H1 (cell line): ENCODE measurements around the gene TLL1. TPM values are rescaled to one million over a fixed set of nuclear protein-coding genes. Genes with fewer than 3 reads are reported as not detected.

Source experiments
- CTCF ChIA-PET: fragments of 300-600 bp; sonication (Branson Sonifier 250); formaldehyde crosslinking; loops from one replicate; lab custom pipeline; 2021; ENCODE audit not compliant: partially characterized antibody; lab: Charles Lee
- POLR2A ChIA-PET: fragments of 300-600 bp; sonication (Branson Sonifier 250); formaldehyde crosslinking; loops from one replicate; lab custom pipeline; 2021; ENCODE audit warnings: inconsistent platforms; ENCODE audit not compliant: partially characterized antibody; lab: Charles Lee
- DNase-seq, 2 experiments: peaks; one replicate each; pipeline versions ENCODE4 v3.0.0 to v3.0.0-alpha.2; 2010 to 2022; ENCODE audit warnings: low spot score in 2 of 2, low read depth in 1 of 2, mixed read lengths in 1 of 2
- FAIRE-seq: peaks from 2 replicates; lab custom pipeline; 2011; peaks lifted over from hg19 to GRCh38; lab: Jason Lieb, UNC
- H2AFZ ChIP-seq: 2 replicates; pipeline ENCODE4 v1.8.1; 2012; ENCODE audit warnings: low read length, inconsistent platforms
- H2AK5ac ChIP-seq: 2 replicates; pipeline ENCODE4 v1.6.1; 2013; ENCODE audit warnings: low read depth, low read length
- H2BK120ac ChIP-seq: replicated peaks from 2 replicates; pipeline ENCODE3; 2013; ENCODE audit warnings: low read depth, low read length, inconsistent platforms
- H2BK12ac ChIP-seq: 2 replicates; pipeline ENCODE4 v1.6.1; 2013; ENCODE audit warnings: low read depth, low read length
- H2BK15ac ChIP-seq: 2 replicates; pipeline ENCODE4 v1.6.1; 2013; ENCODE audit warnings: low read length
- H2BK20ac ChIP-seq: 2 replicates; pipeline ENCODE4 v1.6.1; 2013; ENCODE audit warnings: low read length
- H2BK5ac ChIP-seq: 2 replicates; pipeline ENCODE4 v1.6.1; 2013; ENCODE audit warnings: low read depth, low read length
- H3K14ac ChIP-seq: 2 replicates; pipeline ENCODE4 v1.6.1; 2013; ENCODE audit warnings: inconsistent platforms; ENCODE audit not compliant: insufficient read length
- H3K18ac ChIP-seq: 2 replicates; pipeline ENCODE4 v1.6.1; 2013; ENCODE audit warnings: low read length; ENCODE audit errors: extremely low read depth
- H3K23ac ChIP-seq: 2 replicates; pipeline ENCODE4 v1.6.1; 2013; ENCODE audit warnings: inconsistent platforms; ENCODE audit not compliant: insufficient read length
- H3K23me2 ChIP-seq: 2 replicates; pipeline ENCODE4 v1.6.1; 2013; ENCODE audit warnings: low read depth, low read length
- H3K27ac ChIP-seq: 2 replicates; pipeline ENCODE4 v1.6.1; 2011; ENCODE audit warnings: low read depth, low read length, inconsistent platforms
- H3K27me3 ChIP-seq, 4 experiments: replicated peaks in 1 of 4; 1 replicate in 1 of 4; 2 replicates in 3 of 4; pipeline versions ENCODE4 v1.6.1 to v1.8.1; 2011 to 2013; ENCODE audit warnings: low read length in 3 of 4, mild to moderate bottlenecking in 3 of 4, inconsistent platforms in 2 of 4, mixed read lengths in 2 of 4, moderate library complexity in 1 of 4; ENCODE audit not compliant: control insufficient read depth in 3 of 4, insufficient read depth in 3 of 4; ENCODE audit errors: extremely low read depth in 1 of 4
- H3K36me3 ChIP-seq, 4 experiments: 2 replicates each; pipeline versions ENCODE4 v1.6.1 to v1.8.1; 2011 to 2013; ENCODE audit warnings: mild to moderate bottlenecking in 4 of 4, low read length in 3 of 4, moderate library complexity in 2 of 4, control low read depth in 1 of 4, inconsistent platforms in 1 of 4; ENCODE audit not compliant: insufficient read depth in 4 of 4, control insufficient read depth in 2 of 4
- H3K4ac ChIP-seq: replicated peaks from 2 replicates; pipeline ENCODE3; 2013; ENCODE audit warnings: low read length, low read depth, mixed read lengths, inconsistent platforms; ENCODE audit not compliant: insufficient read length
- H3K4me1 ChIP-seq, 4 experiments: replicated peaks in 1 of 4; 1 replicate in 1 of 4; 2 replicates in 3 of 4; pipeline versions ENCODE4 v1.6.1 to v1.8.1; 2011 to 2013; ENCODE audit warnings: low read length in 3 of 4, inconsistent platforms in 2 of 4, mixed read lengths in 1 of 4; ENCODE audit not compliant: insufficient read depth in 4 of 4, control insufficient read depth in 3 of 4
- H3K4me2 ChIP-seq, 2 experiments: 2 replicates each; pipeline versions ENCODE4 v1.6.1 to v1.8.1; 2011 to 2013; ENCODE audit warnings: low read depth in 2 of 2, low read length in 2 of 2, control low read depth in 1 of 2, inconsistent platforms in 1 of 2, mild to moderate bottlenecking in 1 of 2; ENCODE audit not compliant: insufficient read depth in 1 of 2
- H3K4me3 ChIP-seq, 4 experiments: fragments of 200-600, 300-600 bp in 1 of 4; sonication (generic), shearing (Covaris generic), sonication (Bioruptor Twin) in 1 of 4; 2 replicates each; pipeline versions ENCODE4 v1.5.1 to v1.8.1; 2011 to 2016; ENCODE audit warnings: low read length in 4 of 4, low read depth in 3 of 4, control low read depth in 2 of 4, inconsistent platforms in 2 of 4, mild to moderate bottlenecking in 2 of 4, mixed read lengths in 1 of 4, moderate library complexity in 1 of 4; ENCODE audit not compliant: insufficient read depth in 2 of 4; ENCODE audit errors: extremely low read depth in 1 of 4
- H3K56ac ChIP-seq: replicated peaks from 2 replicates; pipeline ENCODE3; 2013; ENCODE audit warnings: low read depth, mild to moderate bottlenecking, mixed read lengths, low read length, inconsistent platforms; ENCODE audit not compliant: insufficient read length
- H3K79me1 ChIP-seq: 2 replicates; pipeline ENCODE4 v1.6.1; 2013; ENCODE audit warnings: low read depth, low read length, control low read depth
- H3K79me2 ChIP-seq, 2 experiments: 2 replicates each; pipeline versions ENCODE4 v1.6.1 to v1.8.1; 2012 to 2013; ENCODE audit warnings: low read length in 2 of 2, mild to moderate bottlenecking in 2 of 2, inconsistent platforms in 1 of 2; ENCODE audit not compliant: insufficient read depth in 2 of 2, control insufficient read depth in 1 of 2
- H3K9ac ChIP-seq, 4 experiments: replicated peaks in 1 of 4; 1 replicate in 1 of 4; 2 replicates in 3 of 4; pipeline versions ENCODE4 v1.6.1 to v1.8.1; 2011 to 2013; ENCODE audit warnings: low read depth in 3 of 4, low read length in 3 of 4, control low read depth in 2 of 4, mild to moderate bottlenecking in 2 of 4, moderate library complexity in 2 of 4, inconsistent platforms in 1 of 4; ENCODE audit errors: extremely low read depth in 1 of 4
- H3K9me3 ChIP-seq, 2 experiments: 2 replicates each; pipeline versions ENCODE4 v1.6.1 to v1.8.1; 2012 to 2013; ENCODE audit warnings: mild to moderate bottlenecking in 2 of 2, moderate library complexity in 2 of 2, control low read depth in 1 of 2, inconsistent platforms in 1 of 2, low read depth in 1 of 2, low read length in 1 of 2, mixed read lengths in 1 of 2; ENCODE audit not compliant: insufficient read depth in 2 of 2
- H4K20me1 ChIP-seq, 2 experiments: replicated peaks in 1 of 2; 2 replicates each; pipeline versions ENCODE3 to v1.8.1; 2011 to 2013; ENCODE audit warnings: inconsistent platforms in 2 of 2, low read length in 2 of 2, mild to moderate bottlenecking in 1 of 2; ENCODE audit not compliant: insufficient read depth in 2 of 2, control insufficient read depth in 1 of 2
- H4K5ac ChIP-seq: 2 replicates; pipeline ENCODE4 v1.6.1; 2013; ENCODE audit warnings: low read length, low read depth, mixed read lengths, inconsistent platforms; ENCODE audit not compliant: insufficient read length
- H4K8ac ChIP-seq: 2 replicates; pipeline ENCODE4 v1.8.0; 2013; ENCODE audit warnings: mild to moderate bottlenecking, moderate library complexity, low read length, inconsistent platforms; ENCODE audit not compliant: insufficient read depth; ENCODE audit errors: extremely low read depth
- H4K91ac ChIP-seq: replicated peaks from 2 replicates; pipeline ENCODE3; 2013; ENCODE audit warnings: low read length, mixed read lengths, inconsistent platforms; ENCODE audit not compliant: insufficient read length
- CBX8 ChIP-seq: fragments of 300-800, 300-1000 bp; sonication (generic); IDR thresholded peaks from 2 replicates; pipeline ENCODE4 v1.7.1; 2016; ENCODE audit warnings: low read depth, low read length, borderline replicate concordance
- CHD2 ChIP-seq: IDR thresholded peaks from 2 replicates; pipeline ENCODE4 v1.6.1; 2012; ENCODE audit warnings: low read length, improper control_type of control experiment
- KDM5A ChIP-seq: fragments of 200-600 bp; IDR thresholded peaks from 2 replicates; pipeline ENCODE4 v1.7.1; 2012; ENCODE audit warnings: mild to moderate bottlenecking, low read length, inconsistent platforms, mixed read lengths
- NRF1 ChIP-seq: IDR thresholded peaks from 2 replicates; pipeline ENCODE4 v1.6.1; 2011; ENCODE audit warnings: mild to moderate bottlenecking, low read depth, low read length, improper control_type of control experiment
- PHF8 ChIP-seq: fragments of 200-600 bp; sonication (generic); conservative IDR thresholded peaks from 2 replicates; pipeline ENCODE4 v1.7.1; 2012; ENCODE audit warnings: low read depth, mild to moderate bottlenecking, inconsistent platforms, low read length, moderate library complexity
- POU5F1 ChIP-seq: IDR thresholded peaks from 2 replicates; pipeline ENCODE4 v1.6.1; 2011; ENCODE audit warnings: low read depth, mild to moderate bottlenecking, low read length, moderate library complexity
- RXRA ChIP-seq: IDR thresholded peaks from 2 replicates; pipeline ENCODE4 v1.6.1; 2011; ENCODE audit warnings: low read depth, mild to moderate bottlenecking, low read length, moderate library complexity; ENCODE audit not compliant: insufficient read depth
- SAP30 ChIP-seq: fragments of 300-600 bp; sonication (generic); IDR thresholded peaks from 2 replicates; pipeline ENCODE4 v1.7.1; 2012; ENCODE audit warnings: low read length, moderate library complexity, mild to moderate bottlenecking, inconsistent platforms; ENCODE audit not compliant: insufficient read depth, insufficient replicate concordance
- SP1 ChIP-seq: IDR thresholded peaks from 2 replicates; pipeline ENCODE4 v1.6.1; 2011; ENCODE audit warnings: low read depth, low read length
- SP2 ChIP-seq: IDR thresholded peaks from 2 replicates; pipeline ENCODE4 v1.6.1; 2012; ENCODE audit warnings: mild to moderate bottlenecking, low read length, inconsistent platforms
- TEAD4 ChIP-seq: IDR thresholded peaks from 2 replicates; pipeline ENCODE4 v1.6.1; 2012; ENCODE audit warnings: low read depth, low read length, inconsistent platforms, mixed read lengths
- USF2 ChIP-seq: IDR thresholded peaks from 2 replicates; pipeline ENCODE4 v1.6.1; 2011; ENCODE audit warnings: low read length, improper control_type of control experiment
- WGBS, 2 experiments: shearing (Covaris generic) in 1 of 2; methylation state at CpG; one replicate each; pipeline versions ENCODE4 v1.1.6 to v1.1.7; 2013 to 2015; ENCODE audit warnings: low lambda C conversion rate in 2 of 2, mixed read lengths in 2 of 2, inconsistent platforms in 1 of 2, low coverage in 1 of 2, missing lambda C conversion rate in 1 of 2; ENCODE audit not compliant: insufficient replicate concordance in 2 of 2, insufficient coverage in 1 of 2, insufficient read length in 1 of 2; ENCODE audit errors: extremely low coverage in 1 of 2, missing lambda C conversion rate in 1 of 2; 5-methylcytosine and 5-hydroxymethylcytosine counted together
- polyA plus RNA-seq, 7 experiments: library from polyadenylated mRNA; depleted of rRNA in 3 of 7; stranded (reverse) in 5 of 7; unstranded in 2 of 7; fragments of >200 nt in 5 of 7; fragments of 200-250 nt in 2 of 7; gene quantifications; 1 replicate in 5 of 7; 2 replicates in 1 of 7; 4 replicates in 1 of 7; pipeline versions ENCODE4 v1.2.1 to v1.2.3, GENCODE V29; 2011 to 2013; ENCODE audit warnings: missing spikeins in 2 of 7, mixed read lengths in 2 of 7
- total RNA-seq: library from RNA; stranded (reverse); fragmentation: NEBNext Ultra II Directional; extraction: Animal tissue kit (Norgen Biotek cat#: 25700); gene quantifications from 2 replicates; pipeline ENCODE4 v1.2.1, GENCODE V29; 2021

The TLL1 gene
- total and polyA plus RNA-seq, 2 of the 8 experiments (the other 6 are each of a cell fraction or from before 2014, with no cell fraction given): 0.18 to 1.1 TPM

GRCh38 chr4:165827018-165827417 lies 46.0 kb upstream of the TLL1 start:
- WGBS, 2 experiments: 82% methylated on average over 1 of the region's 1 CpG; no CpG with 5 or more reads in 1 of the 2 experiments
- Histone ChIP-seq H3K36me3 (no peaks in the 10 kb centered on the region), H2AK5ac (no peak overlapping the region), H3K18ac (no peak overlapping the region), H3K4ac (no peak overlapping the region), H2BK20ac (no peak overlapping the region), H3K9ac (no peak overlapping the region), H2AFZ (no peak overlapping the region), H3K79me2 (no peaks in the 10 kb centered on the region), H3K79me1 (no peaks in the 10 kb centered on the region), H3K9me3 (peaks cover 0 to 3% of the 10 kb centered on the region in 2 experiments; a peak in 1 of 4 replicates), H3K56ac (no peak overlapping the region), H2BK5ac (no peak overlapping the region), H4K8ac (no peak overlapping the region), H3K23ac (no peak overlapping the region), H4K5ac (no peak overlapping the region), H3K27ac (no peak overlapping the region), H4K20me1 (no peaks in the 10 kb centered on the region), H3K14ac (no peak overlapping the region), H2BK120ac (no peak overlapping the region), H3K23me2 (no peaks in the 10 kb centered on the region), H4K91ac (no peak overlapping the region), H2BK12ac (no peak overlapping the region), H3K27me3 (no peaks in the 10 kb centered on the region), H3K4me3 (no peak overlapping the region), H3K4me2 (no peak overlapping the region), H3K4me1 (no peaks in the 10 kb centered on the region), H2BK15ac (no peak overlapping the region)
- ChIA-PET CTCF (no interaction called here), POLR2A (no interaction called here)
- DNase-seq (no peak), FAIRE-seq (no peak)
- TF ChIP-seq POU5F1 (no peak), RXRA (no peak), USF2 (no peak), SP1 (no peak), SAP30 (no peak), PHF8 (no peak), NRF1 (no peak), CBX8 (no peak), KDM5A (no peak), SP2 (no peak), TEAD4 (no peak), CHD2 (no peak)
